Measurements from ENCODE around the gene EME2. TPM values are rescaled to one million over a fixed set of nuclear protein-coding genes. Genes with fewer than 3 reads are reported as not detected.
A peak's percentile ranks its signal among the peaks of the same experiment; 100 is the strongest.
"Not testable (repeated sequence)": the region's sequence is repeated elsewhere in the genome, so short reads cannot be mapped to it uniquely, and the experiment has no call there.

Gene EME2
- polyA plus RNA-seq, 3 donors = 5.1 to 5.5 (median 5.2) TPM

DNA sequence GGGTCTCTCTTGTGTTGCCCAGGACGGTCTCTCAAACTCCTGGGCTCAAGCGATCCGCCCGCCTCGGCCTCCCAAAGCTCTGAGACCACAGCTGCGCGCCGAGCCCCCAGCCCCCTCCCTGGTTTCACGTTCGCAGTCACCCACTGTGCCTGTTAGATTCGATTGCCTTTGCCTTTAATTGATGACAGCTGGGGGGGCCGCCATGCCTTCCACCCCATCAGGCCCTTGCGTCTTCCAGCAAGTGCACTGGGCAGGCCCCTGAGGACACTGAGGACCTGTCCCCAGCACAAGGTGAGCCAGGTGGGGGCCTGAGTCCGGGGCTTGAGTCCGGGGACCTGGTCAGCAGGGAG lies 17.6 kb downstream of the EME2 start:
- DNase-seq (ENCODE audit: low read depth in 3 of 3, low spot score in 2 of 3) = no peak

GRCh38 chr16:1790611-1791255 lies 18.1 kb downstream of the EME2 start:
- no peak for DNase-seq (ENCODE audit: low read depth in 3 of 3, low spot score in 2 of 3)

DNA sequence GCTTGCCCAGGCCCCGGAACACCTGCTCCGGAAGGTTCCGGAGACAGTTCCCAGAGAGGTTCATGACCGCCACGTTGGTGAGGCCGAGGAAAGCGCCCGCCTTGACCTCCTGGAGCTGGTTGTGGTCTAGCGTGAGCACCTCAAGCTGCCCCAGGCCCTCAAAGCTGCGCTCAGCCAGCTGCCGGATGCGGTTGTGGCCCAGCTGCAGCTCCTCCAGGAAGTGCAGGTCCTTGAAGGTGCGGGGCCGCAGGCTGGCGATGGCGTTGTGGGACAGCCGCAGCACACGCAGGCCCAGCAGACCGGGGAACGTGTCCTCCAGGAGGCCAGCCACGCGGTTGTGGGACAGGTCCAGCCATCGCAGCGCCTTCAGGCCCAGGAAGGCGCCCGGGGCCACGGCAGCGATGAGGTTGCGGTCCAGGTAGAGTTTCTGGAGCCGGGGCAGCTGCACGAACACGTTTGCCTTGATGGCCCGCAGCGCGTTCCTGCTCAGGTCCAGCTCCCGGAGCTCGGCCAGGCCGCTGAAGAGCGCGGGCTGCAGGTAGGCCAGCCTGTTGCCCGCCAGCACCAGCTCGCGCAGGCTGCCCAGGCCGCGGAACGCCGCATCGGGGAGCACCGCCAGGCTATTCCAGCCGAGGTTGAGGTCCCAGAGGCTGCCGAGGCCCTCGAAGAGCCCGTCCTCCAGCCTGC lies 18.8 kb downstream of the EME2 start:
- DNase-seq (ENCODE audit: low read depth in 3 of 3, low spot score in 2 of 3) = no peak

DNA sequence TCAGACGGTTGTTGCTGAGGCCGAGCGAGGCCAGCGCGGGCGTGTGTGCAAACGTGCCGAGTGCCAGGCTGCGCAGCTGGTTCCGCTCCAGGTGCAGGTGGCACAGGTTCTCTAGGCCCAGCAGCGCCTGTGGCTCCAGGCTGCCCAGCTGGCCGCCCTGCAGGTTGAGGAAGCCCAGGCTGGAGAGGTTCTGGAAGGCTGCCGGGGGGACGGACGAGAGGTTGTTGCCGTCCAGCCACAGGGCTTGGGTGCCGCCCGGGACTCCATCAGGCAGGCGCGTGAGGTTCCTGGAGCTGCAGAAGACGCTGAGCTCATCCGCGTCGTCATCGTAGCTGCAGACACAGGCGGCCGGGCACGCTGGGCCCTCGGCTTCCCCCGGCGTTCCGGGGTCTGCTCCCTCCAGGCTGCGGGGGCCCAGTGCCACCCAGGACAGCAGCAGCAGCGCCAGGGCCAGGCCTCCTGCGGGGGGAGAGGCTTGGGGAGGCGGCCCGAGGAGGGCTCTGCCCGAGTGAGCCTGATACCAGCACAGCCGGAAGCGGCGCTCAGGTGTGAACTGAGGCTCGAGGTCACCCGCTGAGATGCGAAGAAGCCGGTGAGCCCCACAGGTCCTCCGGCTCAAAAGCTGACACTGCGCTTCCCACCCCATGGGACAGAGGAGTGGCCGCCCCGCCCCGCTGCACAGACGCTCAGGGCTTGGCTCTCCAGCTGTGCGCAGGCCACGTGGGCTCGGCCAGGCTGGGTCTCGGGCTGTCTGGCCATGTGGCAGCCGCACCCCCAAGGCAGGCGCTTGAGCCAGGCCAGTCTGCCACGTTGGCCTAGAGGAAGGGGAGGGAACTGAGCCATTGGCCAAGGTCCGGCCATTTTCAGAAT lies 19.6 kb downstream of the EME2 start:
- no peak for DNase-seq (ENCODE audit: low read depth in 3 of 3, low spot score in 2 of 3)

DNA sequence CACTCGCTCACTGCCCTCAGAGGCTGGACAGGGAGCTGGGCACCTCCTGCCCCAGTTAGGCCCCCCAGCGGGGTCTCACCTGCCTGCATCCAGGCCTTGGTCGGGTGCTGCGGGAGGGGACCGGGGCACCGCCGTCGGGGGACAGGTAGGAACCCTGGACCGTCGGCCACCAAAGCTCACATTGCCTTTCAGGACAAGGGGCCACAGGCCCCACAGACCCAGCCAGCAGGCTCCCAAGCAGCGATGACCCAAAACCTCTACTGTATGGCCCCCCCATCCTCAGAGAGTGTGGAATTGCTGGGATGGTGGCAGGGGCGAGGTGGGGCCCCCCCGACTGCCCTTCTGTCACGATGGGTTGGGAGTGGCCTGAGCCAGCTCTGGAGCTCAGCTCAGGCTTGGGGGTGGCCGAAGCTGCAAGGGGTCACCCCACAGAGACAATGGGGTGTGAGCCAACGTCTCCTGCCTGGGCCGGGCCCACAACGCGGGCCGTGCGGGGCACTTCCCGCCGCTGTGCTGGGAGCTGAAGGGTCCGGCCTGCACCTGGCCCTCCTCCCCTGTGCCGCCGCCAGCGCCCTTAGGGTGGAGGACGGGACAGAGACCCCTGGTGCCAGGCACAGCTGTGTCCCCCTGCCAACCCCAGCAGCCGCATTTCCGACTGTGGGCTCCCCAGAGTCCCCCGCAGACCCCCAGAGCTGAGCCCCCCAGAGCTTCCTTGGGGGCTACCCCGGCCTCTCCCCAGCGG lies 20.4 kb downstream of the EME2 start:
- no peak for DNase-seq (ENCODE audit: low read depth in 3 of 3, low spot score in 2 of 3)

DNA sequence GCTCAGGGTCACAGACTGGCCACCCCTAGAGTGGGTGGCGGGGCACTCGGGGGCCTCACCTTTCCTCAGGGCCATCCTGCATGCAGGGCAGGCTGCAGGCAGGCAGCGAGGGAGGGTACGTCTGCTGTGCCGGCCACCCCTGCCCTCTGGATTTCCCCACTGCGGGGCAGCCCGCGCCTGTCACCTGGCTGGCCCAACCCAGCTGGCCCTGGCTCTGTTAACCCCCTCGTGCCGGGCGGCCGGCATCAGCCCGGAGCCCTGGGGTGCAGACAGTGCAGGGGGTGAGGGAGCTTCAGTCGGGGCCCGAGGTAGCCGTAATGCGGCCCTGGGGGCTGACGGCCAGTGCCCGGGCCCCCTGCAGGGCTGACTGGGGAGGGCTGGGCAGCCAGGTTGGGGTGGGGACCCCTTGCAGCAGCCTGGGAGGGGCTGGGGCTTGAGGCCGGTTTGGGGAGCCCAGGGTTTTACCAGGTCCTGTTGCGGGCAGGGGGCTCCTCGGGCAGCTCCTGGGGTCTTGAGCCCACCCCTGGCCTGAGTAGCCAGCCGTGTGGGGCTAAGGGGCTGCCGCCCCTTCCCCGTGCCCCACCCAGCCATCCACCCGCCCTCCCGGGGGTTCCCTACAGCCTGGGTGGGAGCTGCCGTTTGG lies 21.1 kb downstream of the EME2 start, which contains the start of gene IGFALS:
Gene IGFALS (minus strand): TSS at position 128 of the 643 bp plus-strand sequence. CDS start 53 bp downstream, at position 75.
- DNase-seq (ENCODE audit: low read depth in 3 of 3, low spot score in 2 of 3) = no peak

DNA sequence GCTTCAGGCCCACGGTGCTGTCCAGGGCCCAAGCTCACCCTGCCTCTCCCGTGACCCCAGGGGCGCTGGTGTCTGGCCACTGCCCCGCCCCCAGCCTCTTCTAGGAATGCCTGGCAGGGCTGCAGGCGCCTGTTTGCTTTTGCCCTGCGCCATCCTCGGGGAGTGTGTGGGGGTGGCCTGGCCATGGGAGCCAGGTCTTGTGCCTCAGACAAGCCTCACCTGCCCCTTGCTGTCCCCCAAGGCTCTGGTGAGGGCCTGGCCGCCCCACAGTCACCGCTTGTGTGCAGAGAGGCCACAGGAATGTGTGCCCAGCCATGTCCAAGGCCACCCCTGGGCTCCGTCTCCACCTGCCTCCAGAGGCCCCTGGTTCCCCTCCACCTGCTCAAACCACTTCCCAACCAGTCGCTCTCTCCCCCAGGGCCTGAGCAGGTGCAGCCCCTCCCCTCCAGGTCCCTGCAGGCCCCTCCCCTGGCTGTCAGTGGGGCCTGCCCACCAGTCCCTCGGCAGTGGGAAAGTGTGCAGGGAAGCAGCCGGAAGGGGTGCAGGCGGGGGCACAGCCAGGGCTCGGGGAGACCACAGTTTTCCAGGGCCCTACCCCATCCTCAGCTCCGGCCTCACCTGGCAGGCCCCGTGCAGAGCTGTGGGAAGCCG lies 21.7 kb downstream of the EME2 start:
- no peak for DNase-seq (ENCODE audit: low read depth in 3 of 3, low spot score in 2 of 3)

- DNase-seq (ENCODE audit: low read depth in 3 of 3, low spot score in 2 of 3) = no peak
Measured at GRCh38 chr16:1794908-1795666, 22.5 kb downstream of the EME2 start.

DNA sequence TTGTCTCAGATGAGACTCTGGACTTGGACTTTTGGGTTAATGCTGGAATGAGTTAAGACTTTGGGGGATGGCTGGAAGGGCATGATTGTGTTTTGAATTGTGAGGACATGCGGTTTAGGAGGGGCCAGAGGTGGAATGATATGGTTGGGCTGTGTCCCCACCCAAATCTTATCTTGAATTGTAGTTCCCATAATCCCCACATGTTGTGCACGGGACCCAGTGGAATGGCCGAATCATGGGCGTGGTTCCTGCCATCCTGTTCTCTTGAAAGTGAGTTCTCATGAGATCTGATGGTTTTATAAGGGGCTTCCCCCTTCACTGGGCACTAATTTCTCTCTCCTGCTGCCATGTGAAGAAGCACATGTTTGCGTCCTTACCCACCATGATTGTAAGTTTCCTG lies 26.7 kb downstream of the EME2 start:
- DNase-seq (ENCODE audit: low read depth in 3 of 3, low spot score in 2 of 3) = not testable (repeated sequence)

DNA sequence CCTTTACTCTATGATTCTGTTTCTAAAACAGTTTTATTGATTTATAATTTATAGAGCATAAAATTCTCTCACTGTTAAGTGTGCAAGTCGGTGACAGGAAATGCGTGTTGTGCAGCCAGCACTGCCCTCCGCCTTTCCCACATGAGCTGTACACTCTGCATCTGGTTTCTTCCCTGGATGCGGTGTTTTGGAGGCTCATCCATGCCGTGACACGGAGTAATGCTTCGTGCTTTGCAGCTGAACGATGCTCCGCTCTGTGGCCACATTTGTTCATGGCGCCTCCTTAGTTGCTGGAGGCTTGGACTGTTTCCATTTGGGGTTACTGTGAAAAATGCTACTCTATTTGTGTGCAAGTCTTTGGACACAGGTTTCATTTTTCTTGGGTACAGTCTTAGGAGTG lies 28.1 kb downstream of the EME2 start:
- DNase-seq (ENCODE audit: low read depth in 3 of 3, low spot score in 2 of 3) = no peak

DNA sequence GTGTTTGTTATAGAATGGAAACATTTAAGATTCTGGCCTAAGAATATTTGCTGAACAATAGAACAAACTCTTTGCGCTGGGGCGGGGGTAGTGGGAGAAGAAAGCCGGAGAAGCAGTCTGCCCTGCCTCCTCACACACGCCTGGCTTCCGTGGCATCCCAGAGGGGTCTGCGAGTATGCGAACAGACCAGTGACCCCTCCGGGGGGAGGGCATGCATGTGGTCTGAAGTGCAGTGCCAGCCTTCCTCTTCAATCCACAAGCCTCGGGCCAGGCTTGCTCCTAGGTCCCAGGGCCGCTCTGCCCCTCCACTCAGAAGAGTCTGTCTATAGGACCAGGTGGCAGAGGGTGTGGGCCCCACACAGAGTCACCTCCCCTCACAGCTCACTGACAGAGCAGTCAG lies 35.0 kb downstream of the EME2 start:
- DNase-seq (ENCODE audit: low read depth in 3 of 3, low spot score in 2 of 3) = no peak

GRCh38 chr16:1808691-1809090 lies 36.1 kb downstream of the EME2 start:
- no peak for DNase-seq (ENCODE audit: low read depth in 3 of 3, low spot score in 2 of 3)

GRCh38 chr16:1809281-1809801 lies 36.7 kb downstream of the EME2 start:
- no peak for DNase-seq (ENCODE audit: low read depth in 3 of 3, low spot score in 2 of 3)

GRCh38 chr16:1810106-1810505 lies 37.5 kb downstream of the EME2 start:
- no peak for DNase-seq (ENCODE audit: low read depth in 3 of 3, low spot score in 2 of 3)

DNA sequence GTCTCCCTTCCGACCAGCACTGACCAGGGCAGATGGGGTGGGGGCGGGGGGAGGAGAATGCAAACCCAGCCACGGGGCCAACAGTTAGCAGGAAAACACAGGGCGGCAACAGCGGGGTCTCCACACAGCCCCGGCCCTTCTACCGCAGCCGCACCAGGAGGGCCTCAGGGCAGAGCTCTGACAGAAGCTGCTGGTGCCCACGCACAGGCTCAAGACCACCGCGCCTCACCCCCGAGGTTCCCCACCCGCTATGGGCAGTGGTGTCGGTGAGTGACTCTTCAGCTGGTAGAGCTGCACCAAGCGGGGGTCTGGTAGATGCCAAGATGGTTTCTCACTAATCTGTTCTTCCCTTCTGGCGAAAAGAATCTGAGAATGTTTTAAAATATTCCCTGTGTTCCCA lies 37.9 kb downstream of the EME2 start:
- DNase-seq (ENCODE audit: low read depth in 3 of 3, low spot score in 2 of 3) = no peak

GRCh38 chr16:1812732-1813163 lies 40.1 kb downstream of the EME2 start:
- DNase-seq (ENCODE audit: low read depth in 3 of 3, low spot score in 2 of 3) = peak in 1 of 3 donors; percentile 51

GRCh38 chr16:1815461-1815860 lies 42.9 kb downstream of the EME2 start:
- DNase-seq (ENCODE audit: low read depth in 3 of 3, low spot score in 2 of 3) = no peak

- DNase-seq (ENCODE audit: low read depth in 3 of 3, low spot score in 2 of 3) = no peak
Measured at GRCh38 chr16:1816396-1817275, 44.0 kb downstream of the EME2 start.
